Measurements from ENCODE around the gene GAS1. TPM values are rescaled to one million over a fixed set of nuclear protein-coding genes. Genes with fewer than 3 reads are reported as not detected.

GAS1 gene
- total and polyA plus RNA-seq, 2 donors (not counting 1 experiment from before 2014, with no cell fraction given), result 0.06 to 0.39 TPM

DNA sequence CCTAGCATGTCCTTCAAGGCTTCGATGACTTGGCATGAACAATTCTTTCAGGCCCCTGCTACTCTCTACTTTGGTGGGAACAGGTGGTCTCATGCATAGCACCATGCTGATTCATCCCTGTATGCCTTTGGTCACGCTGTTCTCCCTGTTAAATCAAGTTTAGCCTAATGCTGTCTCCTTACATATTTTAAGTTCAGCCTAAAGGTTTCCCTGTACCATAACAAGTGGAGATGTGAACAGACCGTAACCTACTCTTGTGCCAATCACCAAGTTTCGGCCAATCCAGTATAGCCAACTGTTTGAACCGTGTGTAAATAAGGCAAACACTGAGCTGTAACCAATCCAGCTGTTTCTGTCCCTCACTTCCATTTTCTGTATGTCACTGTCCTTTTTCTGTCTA, 8.0 kb downstream of the GAS1 start:
- ChIA-PET CTCF (no interaction called here), POLR2A (no interaction called here)
- H3K4me1 ChIP-seq (ENCODE audit: control insufficient read depth in 2 of 2, insufficient read depth in 2 of 2, low read length in 2 of 2), result no peaks in the 10 kb centered on the region

DNA sequence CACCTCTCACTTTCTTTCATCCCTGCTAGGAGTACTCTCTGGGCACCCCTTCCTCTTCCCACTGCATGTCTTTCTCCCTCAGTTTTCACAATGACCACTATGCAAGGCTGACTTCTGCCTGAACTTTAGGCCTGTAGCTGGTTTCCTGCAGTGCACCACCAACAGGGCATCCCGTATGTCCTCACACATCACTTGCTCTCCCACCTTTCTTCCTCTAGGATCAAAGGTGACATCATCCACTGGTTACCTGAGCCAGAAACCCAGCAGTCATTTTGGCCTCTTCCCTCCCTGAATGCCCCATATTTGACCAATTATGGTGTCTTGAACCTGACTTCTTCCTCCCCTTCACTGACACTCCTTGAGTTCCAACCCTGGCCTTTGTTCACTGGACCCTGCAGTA, 8.5 kb downstream of the GAS1 start:
- no peaks in the 10 kb centered on the region for H3K36me3 ChIP-seq (replicated peaks in 1 of 2; ENCODE audit: control extremely low read depth in 1 of 2, control insufficient read depth in 1 of 2, extremely low read depth in 1 of 2, insufficient read depth in 2 of 2, low read length in 1 of 2)
- H3K4me1 ChIP-seq (ENCODE audit: control insufficient read depth in 2 of 2, insufficient read depth in 2 of 2, low read length in 2 of 2), result no peaks in the 10 kb centered on the region
- no peak for DNase-seq
- Mint-ChIP-seq H3K9me3 (ENCODE audit: insufficient read depth) (no peaks in the 10 kb centered on the region), H3K27me3 (peaks cover 42% of the 10 kb centered on the region), H3K4me1 (no peaks in the 10 kb centered on the region), H3K4me3 (no peak overlapping the region), H3K27ac (no peak overlapping the region)
- H3K27ac ChIP-seq (ENCODE audit: low read length in 2 of 2), result no peak overlapping the region
- no peaks in the 10 kb centered on the region for H4K20me1 ChIP-seq (ENCODE audit: control insufficient read depth, insufficient read depth, low read length, poor library complexity, severe bottlenecking)
- TF ChIP-seq, protein P1, sequence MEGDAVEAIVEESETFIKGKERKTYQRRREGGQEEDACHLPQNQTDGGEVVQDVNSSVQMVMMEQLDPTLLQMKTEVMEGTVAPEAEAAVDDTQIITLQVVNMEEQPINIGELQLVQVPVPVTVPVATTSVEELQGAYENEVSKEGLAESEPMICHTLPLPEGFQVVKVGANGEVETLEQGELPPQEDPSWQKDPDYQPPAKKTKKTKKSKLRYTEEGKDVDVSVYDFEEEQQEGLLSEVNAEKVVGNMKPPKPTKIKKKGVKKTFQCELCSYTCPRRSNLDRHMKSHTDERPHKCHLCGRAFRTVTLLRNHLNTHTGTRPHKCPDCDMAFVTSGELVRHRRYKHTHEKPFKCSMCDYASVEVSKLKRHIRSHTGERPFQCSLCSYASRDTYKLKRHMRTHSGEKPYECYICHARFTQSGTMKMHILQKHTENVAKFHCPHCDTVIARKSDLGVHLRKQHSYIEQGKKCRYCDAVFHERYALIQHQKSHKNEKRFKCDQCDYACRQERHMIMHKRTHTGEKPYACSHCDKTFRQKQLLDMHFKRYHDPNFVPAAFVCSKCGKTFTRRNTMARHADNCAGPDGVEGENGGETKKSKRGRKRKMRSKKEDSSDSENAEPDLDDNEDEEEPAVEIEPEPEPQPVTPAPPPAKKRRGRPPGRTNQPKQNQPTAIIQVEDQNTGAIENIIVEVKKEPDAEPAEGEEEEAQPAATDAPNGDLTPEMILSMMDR (IDR thresholded peaks at IDR 0.05), result no peak
- no peak for TF ChIP-seq EZH2 (IDR thresholded peaks at IDR 0.05; ENCODE audit: borderline replicate concordance, insufficient read depth, low read depth, low read length, poor library complexity, severe bottlenecking)
- CTCF ChIA-PET, result no interaction called here
- H3K79me2 ChIP-seq (ENCODE audit: control insufficient read depth, insufficient read depth, low read length), result no peaks in the 10 kb centered on the region
- intact Hi-C loops (cut with micrococcal nuclease), result no loop called here
- H3K4me3 ChIP-seq (ENCODE audit: control extremely low read depth in 1 of 5, extremely low read depth in 1 of 5, insufficient read depth in 1 of 5, low read depth in 2 of 5, low read length in 4 of 5), result no peak overlapping the region
- peaks cover 0 to 2% (median 0%) of the 10 kb centered on the region in 3 donors for H3K9me3 ChIP-seq (ENCODE audit: control extremely low read depth in 1 of 3, control insufficient read depth in 2 of 3, insufficient read depth in 1 of 3, low read length in 2 of 3)
- no peak overlapping the region for H3K9ac ChIP-seq (ENCODE audit: low read length)
- no peak for ATAC-seq (ENCODE audit: low read depth)
- no peak overlapping the region for H3K4me2 ChIP-seq (replicated peaks; ENCODE audit: low read depth, low read length, poor library complexity, severe bottlenecking)
- WGBS (ENCODE audit: insufficient coverage), result 80% methylated on average over 1 of the region's 1 CpG
- POLR2A ChIA-PET, result no interaction called here
- H3K27me3 ChIP-seq (replicated peaks in 1 of 4; ENCODE audit: control extremely low read depth in 1 of 4, control insufficient read depth in 3 of 4, insufficient read depth in 4 of 4, low read length in 3 of 4), result peaks cover 0 to 41% (median 33%) of the 10 kb centered on the region in 4 experiments
- no peak overlapping the region for H2AFZ ChIP-seq (ENCODE audit: insufficient read depth, low read depth, low read length, poor library complexity, severe bottlenecking)

More for the DNA sequence above, 8.0 kb downstream of the GAS1 start:
- H2AFZ ChIP-seq (ENCODE audit: insufficient read depth, low read depth, low read length, poor library complexity, severe bottlenecking), result no peak overlapping the region
- no peak for DNase-seq
- Mint-ChIP-seq H3K27ac (no peak overlapping the region), H3K4me3 (no peak overlapping the region), H3K4me1 (no peaks in the 10 kb centered on the region), H3K9me3 (ENCODE audit: insufficient read depth) (no peaks in the 10 kb centered on the region), H3K27me3 (peaks cover 45% of the 10 kb centered on the region)
- intact Hi-C loops (cut with micrococcal nuclease), result no loop called here
- H3K27me3 ChIP-seq (replicated peaks in 1 of 4; ENCODE audit: control extremely low read depth in 1 of 4, control insufficient read depth in 3 of 4, insufficient read depth in 4 of 4, low read length in 3 of 4), result peaks cover 0 to 42% (median 36%) of the 10 kb centered on the region in 4 experiments
- no peak overlapping the region for H3K4me2 ChIP-seq (replicated peaks; ENCODE audit: low read depth, low read length, poor library complexity, severe bottlenecking)
- H3K4me3 ChIP-seq (ENCODE audit: control extremely low read depth in 1 of 5, extremely low read depth in 1 of 5, insufficient read depth in 1 of 5, low read depth in 2 of 5, low read length in 4 of 5), result no peak overlapping the region
- H3K9me3 ChIP-seq (ENCODE audit: control extremely low read depth in 1 of 3, control insufficient read depth in 2 of 3, insufficient read depth in 1 of 3, low read length in 2 of 3), result peaks cover 0 to 2% (median 0%) of the 10 kb centered on the region in 3 donors
- H4K20me1 ChIP-seq (ENCODE audit: control insufficient read depth, insufficient read depth, low read length, poor library complexity, severe bottlenecking), result no peaks in the 10 kb centered on the region
- H3K36me3 ChIP-seq (replicated peaks in 1 of 2; ENCODE audit: control extremely low read depth in 1 of 2, control insufficient read depth in 1 of 2, extremely low read depth in 1 of 2, insufficient read depth in 2 of 2, low read length in 1 of 2), result no peaks in the 10 kb centered on the region
- 84% methylated on average over 5 of the region's 5 CpGs for WGBS (ENCODE audit: insufficient coverage)
- H3K9ac ChIP-seq (ENCODE audit: low read length), result no peak overlapping the region
- no peak for TF ChIP-seq EZH2 (IDR thresholded peaks at IDR 0.05; ENCODE audit: borderline replicate concordance, insufficient read depth, low read depth, low read length, poor library complexity, severe bottlenecking)
- TF ChIP-seq, protein P1 (IDR thresholded peaks at IDR 0.05), result no peak
- H3K27ac ChIP-seq (ENCODE audit: low read length in 2 of 2), result no peak overlapping the region
- no peak for ATAC-seq (ENCODE audit: low read depth)
- no peaks in the 10 kb centered on the region for H3K79me2 ChIP-seq (ENCODE audit: control insufficient read depth, insufficient read depth, low read length)

Data from B cell (primary cell).